NCI-H1436 treated with DMSO at 0.1 percent for 48 hours (cell line): Measurements from ENCODE around the gene PI4KA.

Experiments used
- DNase-seq: peaks from one replicate; lab custom pipeline; 2025; lab: John Stamatoyannopoulos, UW

Gene PI4KA

GRCh38 chr22:20881869-20882815, 23.5 kb upstream of the PI4KA start:
- DNase-seq = no peak

GRCh38 chr22:20881231-20881630, 22.6 kb upstream of the PI4KA start:
- DNase-seq = no peak

- DNase-seq = no peak
Measured at GRCh38 chr22:20877715-20878114, 19.1 kb upstream of the PI4KA start.

- no peak for DNase-seq
Measured at GRCh38 chr22:20875296-20875695, 16.7 kb upstream of the PI4KA start.

- DNase-seq = no peak
Measured at GRCh38 chr22:20873214-20873613, 14.6 kb upstream of the PI4KA start.

- no peak for DNase-seq
Measured at GRCh38 chr22:20869234-20869633, 10.6 kb upstream of the PI4KA start.

GRCh38 chr22:20868025-20868962, 9.7 kb upstream of the PI4KA start:
- no peak for DNase-seq

- no peak for DNase-seq
Measured at GRCh38 chr22:20867179-20868024, 8.8 kb upstream of the PI4KA start.

GRCh38 chr22:20866736-20867135, 8.1 kb upstream of the PI4KA start:
- DNase-seq = no peak

- DNase-seq = no peak
Measured at GRCh38 chr22:20865875-20866445, 7.3 kb upstream of the PI4KA start.

- no peak for DNase-seq
Measured at GRCh38 chr22:20865331-20865730, 6.7 kb upstream of the PI4KA start.

GRCh38 chr22:20864186-20864908, 5.7 kb upstream of the PI4KA start:
- DNase-seq = no peak

- no peak for DNase-seq
Measured at GRCh38 chr22:20863366-20863765, 4.8 kb upstream of the PI4KA start.

- DNase-seq = no peak
Measured at GRCh38 chr22:20862540-20862939, 3.9 kb upstream of the PI4KA start.

- DNase-seq = no peak
Measured at GRCh38 chr22:20859615-20860014, 1.0 kb upstream of the PI4KA start.

- DNase-seq = peak; percentile 38
Measured at GRCh38 chr22:20857838-20858614, 585 bp downstream of the PI4KA start.

- DNase-seq = no peak
Measured at GRCh38 chr22:20857247-20857643, 1.4 kb downstream of the PI4KA start.

- DNase-seq = no peak
Measured at GRCh38 chr22:20853236-20853660, 5.4 kb downstream of the PI4KA start.

GRCh38 chr22:20852503-20852902, 6.1 kb downstream of the PI4KA start:
- no peak for DNase-seq

GRCh38 chr22:20852076-20852475, 6.5 kb downstream of the PI4KA start:
- DNase-seq = no peak
